Chondrocyte (in vitro differentiated cells): Measurements from ENCODE around the gene LHX3. TPM values are rescaled to one million over a fixed set of nuclear protein-coding genes. Genes with fewer than 3 reads are reported as not detected.
"Not testable (repeated sequence)": the region's sequence is repeated elsewhere in the genome, so short reads cannot be mapped to it uniquely, and the experiment has no call there.

Experiments
- DNase-seq: peaks from one replicate; pipeline ENCODE4 v3.0.0; 2021; ENCODE audit warnings: mixed read lengths, low spot score
- H3K27ac Mint-ChIP-seq: one replicate; pipeline ENCODE4 v1.8.0; 2021; ENCODE audit warnings: mild to moderate bottlenecking, moderate library complexity, mixed read lengths; ENCODE audit not compliant: unreplicated experiment
- H3K27me3 Mint-ChIP-seq: 2 replicates; pipeline ENCODE4 v1.8.0; 2021; ENCODE audit warnings: low read depth, mixed read lengths
- H3K36me3 Mint-ChIP-seq: 2 replicates; pipeline ENCODE4 v1.8.0; 2021; ENCODE audit warnings: low read depth, mixed read lengths
- H3K4me1 Mint-ChIP-seq: 2 replicates; pipeline ENCODE4 v1.8.0; 2021; ENCODE audit warnings: low read depth, mild to moderate bottlenecking, mixed read lengths
- H3K4me3 Mint-ChIP-seq: one replicate; pipeline ENCODE4 v1.8.0; 2021; ENCODE audit warnings: mild to moderate bottlenecking, moderate library complexity, mixed read lengths; ENCODE audit not compliant: unreplicated experiment
- H3K9me3 Mint-ChIP-seq: 2 replicates; pipeline ENCODE4 v1.8.0; 2021; ENCODE audit warnings: low read depth, mixed read lengths
- total RNA-seq: library from RNA; stranded (reverse); gene quantifications from 3 replicates; pipeline ENCODE4 v1.2.1, GENCODE V29; 2021
- TF ChIP-seq, protein P1 (sequence below): fragments of 200-600 bp; sonication (generic); IDR thresholded peaks from 2 replicates; pipeline ENCODE4 v1.5.0; 2021; ENCODE audit warnings: antibody characterized with exemption, mild to moderate bottlenecking, moderate library complexity

The LHX3 gene
- total RNA-seq, 1 donor from 2014 or later: not detected

DNA sequence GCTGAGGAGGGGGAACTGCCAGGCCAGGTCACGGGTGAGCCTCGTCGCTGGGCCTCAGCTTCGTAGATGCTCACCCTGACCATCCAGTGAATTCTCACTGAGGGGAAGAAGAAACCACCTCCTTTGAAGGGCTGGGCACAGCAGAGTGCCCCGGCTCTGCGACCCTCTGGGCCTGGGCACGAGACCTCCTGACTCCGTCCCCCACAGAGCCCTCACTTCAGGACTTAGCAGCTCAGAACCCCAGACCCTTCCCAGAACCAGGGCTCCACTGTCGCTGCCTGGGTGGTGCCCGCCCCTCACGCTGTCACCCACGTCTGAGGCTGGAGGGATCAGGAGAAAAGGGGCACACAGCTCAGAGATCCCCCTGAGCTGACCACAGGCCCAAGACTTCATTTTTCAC lies 52.0 kb downstream of the LHX3 start:
- H3K9me3 Mint-ChIP-seq: no peaks in the 10 kb centered on the region
- TF ChIP-seq, protein P1, sequence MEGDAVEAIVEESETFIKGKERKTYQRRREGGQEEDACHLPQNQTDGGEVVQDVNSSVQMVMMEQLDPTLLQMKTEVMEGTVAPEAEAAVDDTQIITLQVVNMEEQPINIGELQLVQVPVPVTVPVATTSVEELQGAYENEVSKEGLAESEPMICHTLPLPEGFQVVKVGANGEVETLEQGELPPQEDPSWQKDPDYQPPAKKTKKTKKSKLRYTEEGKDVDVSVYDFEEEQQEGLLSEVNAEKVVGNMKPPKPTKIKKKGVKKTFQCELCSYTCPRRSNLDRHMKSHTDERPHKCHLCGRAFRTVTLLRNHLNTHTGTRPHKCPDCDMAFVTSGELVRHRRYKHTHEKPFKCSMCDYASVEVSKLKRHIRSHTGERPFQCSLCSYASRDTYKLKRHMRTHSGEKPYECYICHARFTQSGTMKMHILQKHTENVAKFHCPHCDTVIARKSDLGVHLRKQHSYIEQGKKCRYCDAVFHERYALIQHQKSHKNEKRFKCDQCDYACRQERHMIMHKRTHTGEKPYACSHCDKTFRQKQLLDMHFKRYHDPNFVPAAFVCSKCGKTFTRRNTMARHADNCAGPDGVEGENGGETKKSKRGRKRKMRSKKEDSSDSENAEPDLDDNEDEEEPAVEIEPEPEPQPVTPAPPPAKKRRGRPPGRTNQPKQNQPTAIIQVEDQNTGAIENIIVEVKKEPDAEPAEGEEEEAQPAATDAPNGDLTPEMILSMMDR: no peak
- DNase-seq: no peak
- H3K27ac Mint-ChIP-seq: no peak overlapping the region
- H3K36me3 Mint-ChIP-seq: no peaks in the 10 kb centered on the region
- no peak overlapping the region for H3K4me3 Mint-ChIP-seq
- H3K27me3 Mint-ChIP-seq: peaks cover 25% of the 10 kb centered on the region
- peaks cover 3% of the 10 kb centered on the region for H3K4me1 Mint-ChIP-seq

- H3K4me3 Mint-ChIP-seq: no peak overlapping the region
- H3K27me3 Mint-ChIP-seq: peaks cover 25% of the 10 kb centered on the region
- no peak overlapping the region for H3K27ac Mint-ChIP-seq
- peaks cover 2% of the 10 kb centered on the region for H3K4me1 Mint-ChIP-seq
- no peak for DNase-seq
- TF ChIP-seq, protein P1: no peak
- no peaks in the 10 kb centered on the region for H3K9me3 Mint-ChIP-seq
- H3K36me3 Mint-ChIP-seq: no peaks in the 10 kb centered on the region
Measured at GRCh38 chr9:136152543-136152866, 52.4 kb downstream of the LHX3 start.

DNA sequence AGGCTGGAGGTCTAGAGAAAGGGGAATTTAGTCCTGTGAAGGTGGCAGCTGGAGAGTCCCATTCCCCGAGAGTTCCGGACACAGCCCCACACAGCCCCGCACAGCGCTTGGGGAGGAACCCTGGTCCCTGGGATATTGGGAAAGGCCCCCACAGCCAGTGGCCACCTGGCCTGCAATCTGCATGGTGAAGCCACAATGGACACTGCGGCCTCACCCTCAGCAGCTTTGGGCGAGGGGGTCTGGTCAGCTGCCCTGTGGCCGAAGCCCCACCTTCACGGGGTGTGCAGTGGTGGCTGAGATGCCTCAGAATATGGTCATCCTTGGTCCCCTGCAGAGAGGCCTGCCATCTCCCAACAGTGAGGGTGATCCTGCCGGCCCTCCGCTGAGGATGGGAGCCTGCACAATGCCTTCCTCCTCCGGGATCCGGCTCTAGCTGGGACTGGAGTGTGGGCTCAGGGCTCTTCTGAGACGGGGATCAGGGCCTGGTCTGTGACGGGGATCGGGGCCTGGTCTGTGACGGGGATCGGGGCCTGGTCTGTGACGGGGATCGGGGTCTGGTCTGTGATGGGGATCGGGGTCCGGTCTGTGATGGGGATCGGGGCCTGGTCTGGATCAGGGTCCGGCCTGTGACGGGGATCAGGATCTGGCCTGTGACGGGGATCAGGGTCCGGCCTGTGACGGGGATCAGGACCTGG lies 52.9 kb downstream of the LHX3 start:
- H3K4me1 Mint-ChIP-seq: no peaks in the 10 kb centered on the region
- H3K36me3 Mint-ChIP-seq: no peaks in the 10 kb centered on the region
- H3K27ac Mint-ChIP-seq: no peak overlapping the region
- DNase-seq: no peak
- no peaks in the 10 kb centered on the region for H3K9me3 Mint-ChIP-seq
- TF ChIP-seq, protein P1: no peak
- H3K27me3 Mint-ChIP-seq: peaks cover 21% of the 10 kb centered on the region
- H3K4me3 Mint-ChIP-seq: no peak overlapping the region

- Mint-ChIP-seq H3K9me3 (no peaks in the 10 kb centered on the region), H3K4me3 (no peak overlapping the region), H3K36me3 (no peaks in the 10 kb centered on the region), H3K27ac (no peak overlapping the region), H3K4me1 (no peaks in the 10 kb centered on the region), H3K27me3 (peaks cover 20% of the 10 kb centered on the region)
- no peak for DNase-seq
- TF ChIP-seq, protein P1: no peak
Measured at GRCh38 chr9:136151214-136151804, 53.6 kb downstream of the LHX3 start.

DNA sequence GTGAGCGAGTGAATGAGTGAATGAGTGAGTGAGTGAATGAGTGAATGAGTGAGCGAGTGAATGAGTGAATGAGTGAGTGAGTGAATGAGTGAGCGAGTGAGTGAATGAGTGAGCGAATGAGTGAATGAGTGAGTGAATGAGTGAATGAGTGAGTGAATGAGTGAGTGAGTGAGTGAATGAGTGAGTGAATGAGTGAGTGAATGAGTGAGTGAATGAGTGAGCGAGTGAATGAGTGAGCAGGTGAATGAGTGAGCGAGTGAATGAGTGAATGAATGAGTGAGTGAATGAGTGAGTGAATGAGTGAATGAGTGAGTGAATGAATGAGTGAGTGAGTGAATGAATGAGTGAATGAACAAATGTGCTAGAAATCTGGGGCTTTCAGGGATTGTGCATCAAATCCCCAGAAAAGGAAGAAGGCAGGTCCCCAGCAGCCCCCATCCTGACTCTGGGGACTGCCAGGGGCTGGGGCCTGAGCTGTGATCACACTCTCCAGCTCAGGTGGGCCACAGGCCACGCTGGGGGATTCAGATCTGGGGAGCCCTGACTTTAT lies 54.2 kb downstream of the LHX3 start:
- H3K27ac Mint-ChIP-seq, H3K4me1 Mint-ChIP-seq, DNase-seq, H3K9me3 Mint-ChIP-seq, H3K4me3 Mint-ChIP-seq, H3K36me3 Mint-ChIP-seq: not testable (repeated sequence)
- peaks cover 21% of the 10 kb centered on the region for H3K27me3 Mint-ChIP-seq
